ENCODE data around the gene CYTH4. TPM values are rescaled to one million over a fixed set of nuclear protein-coding genes. Genes with fewer than 3 reads are reported as not detected.

CYTH4 gene
- total RNA-seq, 4 donors from 2014 or later: 3.3 to 15.1 (median 4.2) TPM

- intact Hi-C loops (cut with DNase I): no loop called here
- no peak overlapping the region for H3K27ac ChIP-seq
These were observed 5.2 kb downstream of the CYTH4 start for GRCh38 chr22:37287550-37287951.

GRCh38 chr22:37288521-37288920 is 6.2 kb downstream of the CYTH4 start:
- no peaks in the 10 kb centered on the region for H3K9me3 ChIP-seq
- 91 to 94% methylated on average over 7 of the region's 7 CpGs for WGBS, 2 donors
- H3K27ac ChIP-seq: no peak overlapping the region
- H3K4me1 ChIP-seq: no peaks in the 10 kb centered on the region
- H3K36me3 ChIP-seq: no peaks in the 10 kb centered on the region
- no peak for TF ChIP-seq POLR2A (IDR thresholded peaks at IDR 0.05)
- TF ChIP-seq, protein P1, sequence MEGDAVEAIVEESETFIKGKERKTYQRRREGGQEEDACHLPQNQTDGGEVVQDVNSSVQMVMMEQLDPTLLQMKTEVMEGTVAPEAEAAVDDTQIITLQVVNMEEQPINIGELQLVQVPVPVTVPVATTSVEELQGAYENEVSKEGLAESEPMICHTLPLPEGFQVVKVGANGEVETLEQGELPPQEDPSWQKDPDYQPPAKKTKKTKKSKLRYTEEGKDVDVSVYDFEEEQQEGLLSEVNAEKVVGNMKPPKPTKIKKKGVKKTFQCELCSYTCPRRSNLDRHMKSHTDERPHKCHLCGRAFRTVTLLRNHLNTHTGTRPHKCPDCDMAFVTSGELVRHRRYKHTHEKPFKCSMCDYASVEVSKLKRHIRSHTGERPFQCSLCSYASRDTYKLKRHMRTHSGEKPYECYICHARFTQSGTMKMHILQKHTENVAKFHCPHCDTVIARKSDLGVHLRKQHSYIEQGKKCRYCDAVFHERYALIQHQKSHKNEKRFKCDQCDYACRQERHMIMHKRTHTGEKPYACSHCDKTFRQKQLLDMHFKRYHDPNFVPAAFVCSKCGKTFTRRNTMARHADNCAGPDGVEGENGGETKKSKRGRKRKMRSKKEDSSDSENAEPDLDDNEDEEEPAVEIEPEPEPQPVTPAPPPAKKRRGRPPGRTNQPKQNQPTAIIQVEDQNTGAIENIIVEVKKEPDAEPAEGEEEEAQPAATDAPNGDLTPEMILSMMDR (IDR thresholded peaks at IDR 0.05): no peak
- DNase-seq: no peak
- no peaks in the 10 kb centered on the region for H3K27me3 ChIP-seq
- intact Hi-C loops (cut with DNase I): no loop called here
- H3K4me3 ChIP-seq (replicated peaks in 1 of 3): no peak overlapping the region

More at GRCh38 chr22:37287550-37287951, 5.2 kb downstream of the CYTH4 start:
- Histone ChIP-seq H3K9me3 (no peaks in the 10 kb centered on the region), H3K4me1 (no peaks in the 10 kb centered on the region), H3K4me3 (replicated peaks in 1 of 3) (no peak overlapping the region), H3K27me3 (no peaks in the 10 kb centered on the region), H3K36me3 (no peaks in the 10 kb centered on the region)
- DNase-seq: no peak
- 68 to 74% methylated on average over 8 to 10 of the region's 10 CpGs for WGBS, 2 donors
- no peak for TF ChIP-seq POLR2A (IDR thresholded peaks at IDR 0.05)
- TF ChIP-seq, protein P1 (IDR thresholded peaks at IDR 0.05): no peak

DNA sequence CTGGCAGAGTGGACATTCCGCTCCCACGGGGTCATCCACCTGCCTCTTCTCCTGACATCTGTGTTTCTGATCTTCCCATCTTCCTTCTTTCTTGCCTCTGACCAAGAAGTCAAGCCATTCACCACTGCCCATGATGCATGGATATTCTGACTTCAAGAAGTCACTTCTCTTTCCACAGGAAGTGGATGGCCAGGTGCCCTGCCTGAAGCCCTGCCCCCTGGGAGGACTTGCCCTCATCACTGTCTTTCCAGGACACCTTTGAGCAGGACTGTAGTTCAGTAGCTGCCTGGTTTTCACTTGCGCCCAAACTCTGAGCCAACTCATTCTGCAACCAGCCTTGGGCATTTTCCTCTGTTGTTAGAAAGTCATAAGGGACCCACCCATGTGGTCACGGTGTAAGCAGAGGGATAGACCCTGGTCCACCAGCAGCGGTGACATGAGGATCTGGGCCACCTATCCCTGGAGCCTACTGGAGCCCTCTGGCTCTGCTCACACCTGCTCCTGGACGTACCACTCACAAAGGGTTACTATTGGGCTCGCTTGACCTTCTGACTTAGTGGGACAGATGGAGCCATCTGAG is 6.9 kb downstream of the CYTH4 start:
- Histone ChIP-seq H3K4me3 (replicated peaks in 1 of 3) (no peak overlapping the region), H3K27me3 (no peaks in the 10 kb centered on the region), H3K27ac (no peak overlapping the region), H3K36me3 (no peaks in the 10 kb centered on the region), H3K9me3 (no peaks in the 10 kb centered on the region), H3K4me1 (no peaks in the 10 kb centered on the region)
- 95 to 97% methylated on average over 7 of the region's 7 CpGs for WGBS, 2 donors
- no peak for DNase-seq
- intact Hi-C loops (cut with DNase I): no loop called here
- no peak for TF ChIP-seq POLR2A (IDR thresholded peaks at IDR 0.05)

- no peak for DNase-seq
- no peaks in the 10 kb centered on the region for H3K4me1 ChIP-seq
- H3K36me3 ChIP-seq: no peaks in the 10 kb centered on the region
- no peak overlapping the region for H3K4me3 ChIP-seq (replicated peaks in 1 of 3)
- H3K27me3 ChIP-seq: no peaks in the 10 kb centered on the region
- intact Hi-C loops (cut with DNase I): no loop called here
- no peaks in the 10 kb centered on the region for H3K9me3 ChIP-seq
- TF ChIP-seq, protein P1 (IDR thresholded peaks at IDR 0.05): no peak
- no peak for TF ChIP-seq POLR2A (IDR thresholded peaks at IDR 0.05)
- H3K27ac ChIP-seq: no peak overlapping the region
- WGBS, 2 donors: 66 to 88% methylated on average over 7 of the region's 7 CpGs
These were observed 8.4 kb downstream of the CYTH4 start for GRCh38 chr22:37290737-37291136.

- 95 to 96% methylated on average over 5 of the region's 5 CpGs for WGBS, 2 donors
- Histone ChIP-seq H3K4me1 (no peaks in the 10 kb centered on the region), H3K36me3 (no peaks in the 10 kb centered on the region), H3K4me3 (replicated peaks in 1 of 3) (no peak overlapping the region), H3K27ac (no peak overlapping the region), H3K9me3 (no peaks in the 10 kb centered on the region), H3K27me3 (no peaks in the 10 kb centered on the region)
- no peak for DNase-seq
- no peak for TF ChIP-seq POLR2A (IDR thresholded peaks at IDR 0.05)
- TF ChIP-seq, protein P1 (IDR thresholded peaks at IDR 0.05): no peak
- intact Hi-C loops (cut with DNase I): no loop called here
These were observed 9.4 kb downstream of the CYTH4 start for GRCh38 chr22:37291559-37292298.
